Left hindlimb (tissue), 1 donor: ENCODE results near the gene PDIA5.

Source experiments
- DNase-seq: peaks from one replicate; pipeline ENCODE4 v3.0.0-alpha.2; 2018

The PDIA5 gene

GRCh38 chr3:123122525-123123315 lies 55.9 kb downstream of the PDIA5 start:
- no peak for DNase-seq

GRCh38 chr3:123123716-123124616 lies 57.1 kb downstream of the PDIA5 start:
- DNase-seq, result no peak

DNA sequence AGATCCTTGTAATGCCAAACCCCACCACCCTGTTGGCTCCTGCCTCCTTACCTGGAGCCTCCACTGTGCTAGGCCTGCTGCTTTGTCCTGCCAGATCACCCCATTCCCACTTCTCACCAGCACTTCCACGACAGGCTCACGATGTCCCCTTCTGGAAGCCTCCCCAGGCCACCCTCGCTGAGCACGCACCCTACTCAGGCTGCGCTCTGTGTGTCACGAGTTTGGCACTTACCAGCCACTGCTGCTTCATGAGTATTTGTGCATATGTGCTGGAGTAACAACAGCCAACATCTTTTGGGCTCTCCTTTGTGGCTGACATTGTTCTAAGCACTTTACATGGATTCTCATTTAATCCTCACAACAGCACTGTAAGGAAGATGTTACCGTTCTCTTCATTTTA lies 58.1 kb downstream of the PDIA5 start:
- DNase-seq, result no peak

- no peak for DNase-seq
These were observed 59.2 kb downstream of the PDIA5 start for GRCh38 chr3:123126031-123126430.

GRCh38 chr3:123126653-123127052 lies 59.8 kb downstream of the PDIA5 start:
- DNase-seq, result no peak

GRCh38 chr3:123129092-123129491 lies 62.3 kb downstream of the PDIA5 start:
- no peak for DNase-seq

DNA sequence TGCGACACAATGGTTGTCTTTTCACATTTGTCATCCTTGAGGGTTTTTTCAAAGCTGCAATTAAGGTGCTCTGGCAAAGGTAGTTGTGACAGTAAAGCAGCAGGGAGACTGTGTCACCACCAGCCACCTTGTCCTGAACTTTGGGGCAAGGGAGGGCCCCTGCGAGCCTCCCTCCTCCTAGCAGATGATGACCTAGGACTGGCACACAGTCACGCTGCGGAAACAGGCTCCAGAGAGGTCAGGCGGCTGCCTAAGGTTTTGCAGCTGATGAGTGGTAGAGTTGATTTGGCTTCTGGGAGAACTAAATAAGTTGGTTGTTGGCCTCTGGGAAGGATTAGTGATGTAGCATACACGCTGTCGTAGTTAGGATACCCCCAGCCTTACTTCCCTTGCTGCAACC lies 62.7 kb downstream of the PDIA5 start:
- no peak for DNase-seq

GRCh38 chr3:123130079-123130750 lies 63.4 kb downstream of the PDIA5 start:
- no peak for DNase-seq

DNA sequence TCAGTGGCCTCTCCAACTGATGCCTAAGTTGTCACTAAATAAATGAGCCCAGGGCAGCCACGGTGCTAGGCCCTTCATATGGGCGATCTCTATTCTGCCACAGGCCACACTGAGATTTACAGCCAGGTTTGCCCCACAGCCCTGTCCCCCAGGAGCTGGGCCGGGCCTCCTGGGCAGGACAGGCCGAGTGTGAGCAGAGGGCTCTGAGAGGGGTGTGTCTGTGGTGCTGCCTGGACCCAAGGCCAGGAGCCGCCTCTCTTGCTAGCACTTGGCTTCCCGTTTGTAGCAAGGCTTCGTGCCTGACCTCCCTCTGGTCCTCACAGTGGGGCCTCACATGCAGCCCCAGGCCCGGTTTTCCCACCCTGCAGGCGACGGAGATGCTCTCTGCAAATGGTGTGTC lies 67.8 kb downstream of the PDIA5 start:
- DNase-seq, result no peak

- no peak for DNase-seq
These were observed 70.2 kb downstream of the PDIA5 start for GRCh38 chr3:123137001-123137400.

DNA sequence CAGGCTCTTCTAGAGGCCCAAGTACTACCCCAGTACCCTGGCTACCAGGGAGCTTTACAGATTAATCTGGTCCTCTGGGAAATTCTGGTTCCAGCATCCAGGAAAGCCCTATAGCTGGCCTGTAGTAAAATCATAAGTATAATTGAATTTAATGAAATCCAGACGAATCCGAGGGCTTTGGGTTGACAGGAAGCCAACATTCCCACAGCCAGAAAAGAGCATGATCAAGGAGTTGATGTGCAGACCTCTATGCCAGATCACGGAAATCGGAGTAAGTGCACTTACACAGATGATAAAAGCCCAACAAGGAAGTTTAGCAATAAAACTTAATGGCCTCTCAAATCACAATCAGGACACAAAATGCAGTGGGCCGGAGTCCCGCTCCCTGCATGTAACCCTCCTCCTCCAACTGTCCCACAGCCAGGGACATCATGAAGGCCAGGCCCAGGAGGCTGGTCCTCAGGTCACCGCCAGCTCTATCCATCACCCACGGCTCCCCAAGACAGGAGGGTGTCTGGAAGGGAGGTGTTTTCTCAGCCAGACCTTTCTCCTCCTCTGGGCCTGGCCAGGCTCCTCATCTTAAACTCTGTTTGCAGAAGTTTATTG lies 72.1 kb downstream of the PDIA5 start:
- DNase-seq, result peak; percentile 76

GRCh38 chr3:123139522-123139921 lies 72.7 kb downstream of the PDIA5 start:
- DNase-seq, result no peak

- no peak for DNase-seq
These were observed 73.7 kb downstream of the PDIA5 start for GRCh38 chr3:123140550-123140949.

DNA sequence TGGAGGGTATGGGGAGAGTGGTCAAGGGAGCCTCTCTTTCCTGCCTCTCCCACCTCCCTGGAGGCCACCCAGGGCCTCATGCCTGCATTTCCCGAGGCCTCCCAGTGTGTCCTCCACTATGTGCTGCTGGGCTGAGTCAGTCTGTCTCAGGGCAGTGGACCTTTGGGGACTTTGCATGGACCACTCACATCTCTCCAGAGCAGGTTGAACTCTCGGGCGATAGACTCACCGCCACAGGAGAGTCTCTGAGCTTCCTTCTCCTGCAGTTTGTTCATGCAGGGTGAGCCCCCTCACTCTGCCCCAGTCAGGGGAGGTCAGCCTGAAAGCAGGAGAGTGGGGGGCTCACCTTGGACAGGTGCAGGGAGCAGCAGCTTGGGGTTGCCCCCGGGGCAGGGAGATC lies 74.5 kb downstream of the PDIA5 start:
- DNase-seq, result no peak

- no peak for DNase-seq
These were observed 77.0 kb downstream of the PDIA5 start for GRCh38 chr3:123143669-123144411.

DNA sequence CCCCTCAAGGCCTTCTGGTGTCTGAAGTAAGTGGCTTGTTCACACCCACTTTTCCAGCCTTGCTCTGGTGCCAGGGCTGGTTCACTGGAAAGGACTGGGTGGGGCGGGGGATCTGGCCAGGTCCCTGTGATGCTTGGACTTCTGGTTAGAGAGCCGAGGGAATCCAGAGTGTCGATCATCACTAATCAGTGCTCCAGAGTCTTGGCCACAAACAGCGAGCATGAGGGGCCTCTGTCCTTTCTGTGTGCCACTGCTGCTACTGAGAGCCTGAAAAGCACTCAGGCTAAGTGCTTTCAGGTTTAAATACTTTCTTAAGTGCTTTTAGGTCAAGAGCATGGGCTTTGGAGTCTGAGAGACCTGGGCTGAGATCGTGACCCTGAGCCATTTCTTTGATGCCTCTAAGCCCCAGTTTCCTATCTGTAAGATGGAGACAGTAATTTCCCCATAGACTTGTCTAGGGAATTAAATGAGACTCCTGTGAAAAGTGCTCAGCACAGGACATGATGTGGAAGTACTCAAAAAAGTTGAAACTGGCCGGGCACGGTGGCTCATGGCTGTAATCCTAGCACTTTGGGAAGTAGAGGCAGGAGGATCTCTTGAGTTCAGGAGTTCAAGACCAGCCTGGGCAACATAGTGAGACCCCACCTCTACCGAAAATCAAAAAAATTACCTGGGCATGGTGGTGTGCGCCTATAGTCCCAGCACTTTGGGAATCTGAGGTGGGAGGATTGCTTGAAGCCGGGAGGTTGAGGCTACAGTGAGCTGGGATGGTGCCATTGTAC lies 81.1 kb downstream of the PDIA5 start:
- no peak for DNase-seq

DNA sequence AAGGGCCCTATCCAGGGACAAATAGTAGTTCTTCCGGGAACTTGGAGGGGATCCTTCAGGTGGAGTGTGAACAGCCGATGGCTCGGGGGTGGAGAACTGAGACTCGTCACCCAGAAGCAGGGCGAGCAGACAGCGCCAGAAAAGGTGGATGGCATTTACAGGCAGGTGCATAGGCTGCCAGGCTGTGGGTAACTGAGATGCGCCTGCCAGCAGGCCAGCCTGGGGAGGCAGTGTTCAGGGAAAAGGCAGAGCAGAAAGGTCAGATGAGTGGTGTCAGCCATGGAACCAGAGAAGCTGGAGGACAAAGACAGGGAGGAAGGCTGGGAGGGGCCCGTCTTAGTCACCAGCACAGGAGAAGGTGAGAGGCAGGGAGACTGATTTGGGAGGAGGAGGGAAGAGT lies 81.9 kb downstream of the PDIA5 start:
- no peak for DNase-seq

- no peak for DNase-seq
These were observed 82.7 kb downstream of the PDIA5 start for GRCh38 chr3:123149525-123149924.

- DNase-seq, result no peak
These were observed 83.8 kb downstream of the PDIA5 start for GRCh38 chr3:123150449-123151215.

DNA sequence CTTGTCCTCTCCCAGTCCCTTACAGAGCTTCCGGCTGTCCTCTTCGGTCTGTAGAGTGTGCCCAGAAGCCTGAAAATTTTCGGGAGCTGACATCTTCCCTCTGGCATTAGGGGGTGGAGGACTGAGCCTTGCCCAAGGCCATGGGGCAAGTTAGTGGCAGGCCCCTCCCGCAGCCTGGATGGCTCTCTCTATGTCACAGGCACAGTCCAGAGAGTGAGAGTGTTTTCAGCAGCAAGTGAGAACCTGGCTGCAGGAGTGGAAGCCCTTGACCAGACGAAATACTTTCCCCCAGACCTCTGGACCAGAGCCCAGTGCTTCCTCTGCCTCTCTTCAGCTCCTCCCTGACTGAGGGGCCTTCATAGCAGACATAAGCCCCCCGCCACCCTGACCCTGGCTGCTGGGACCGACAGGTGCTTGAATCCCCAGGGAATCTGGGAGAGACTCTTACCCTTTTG lies 84.5 kb downstream of the PDIA5 start:
- DNase-seq, result no peak
